Measurements from ENCODE around the gene CFAP206. TPM values are rescaled to one million over a fixed set of nuclear protein-coding genes. Genes with fewer than 3 reads are reported as not detected.

The CFAP206 gene
- total RNA-seq, 6 experiments from 2014 or later: not detected

DNA sequence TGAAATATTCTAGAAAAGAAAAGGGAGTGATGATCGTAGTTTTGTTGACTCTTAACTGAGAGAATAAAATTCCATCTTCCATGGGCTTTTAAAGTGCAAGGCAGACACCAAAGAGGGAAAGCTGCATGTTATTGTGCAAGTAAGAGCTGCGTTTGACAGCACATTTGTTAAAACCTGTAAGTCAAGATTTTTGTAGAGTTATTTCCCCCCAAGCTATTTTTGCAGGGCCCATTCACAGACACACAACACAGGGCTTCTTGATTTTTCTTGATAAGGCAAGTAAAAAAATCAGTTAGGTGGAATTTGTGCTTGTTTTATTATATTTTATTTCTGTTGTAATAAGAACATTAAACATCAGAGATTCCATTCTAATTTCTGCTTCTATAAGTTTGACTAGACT lies 13.8 kb downstream of the CFAP206 start:
- Mint-ChIP-seq H3K4me1 (ENCODE audit: low read depth) (no peaks in the 10 kb centered on the region), H3K4me3 (no peak overlapping the region), H3K36me3 (ENCODE audit: low read depth) (no peaks in the 10 kb centered on the region), H3K27ac (no peak overlapping the region), H3K9me3 (no peaks in the 10 kb centered on the region), H3K27me3 (ENCODE audit: insufficient read depth) (peaks cover 6% of the 10 kb centered on the region; the same call in 1 of the 2 replicates)
- DNase-seq: no peak
- TF ChIP-seq, protein P1, sequence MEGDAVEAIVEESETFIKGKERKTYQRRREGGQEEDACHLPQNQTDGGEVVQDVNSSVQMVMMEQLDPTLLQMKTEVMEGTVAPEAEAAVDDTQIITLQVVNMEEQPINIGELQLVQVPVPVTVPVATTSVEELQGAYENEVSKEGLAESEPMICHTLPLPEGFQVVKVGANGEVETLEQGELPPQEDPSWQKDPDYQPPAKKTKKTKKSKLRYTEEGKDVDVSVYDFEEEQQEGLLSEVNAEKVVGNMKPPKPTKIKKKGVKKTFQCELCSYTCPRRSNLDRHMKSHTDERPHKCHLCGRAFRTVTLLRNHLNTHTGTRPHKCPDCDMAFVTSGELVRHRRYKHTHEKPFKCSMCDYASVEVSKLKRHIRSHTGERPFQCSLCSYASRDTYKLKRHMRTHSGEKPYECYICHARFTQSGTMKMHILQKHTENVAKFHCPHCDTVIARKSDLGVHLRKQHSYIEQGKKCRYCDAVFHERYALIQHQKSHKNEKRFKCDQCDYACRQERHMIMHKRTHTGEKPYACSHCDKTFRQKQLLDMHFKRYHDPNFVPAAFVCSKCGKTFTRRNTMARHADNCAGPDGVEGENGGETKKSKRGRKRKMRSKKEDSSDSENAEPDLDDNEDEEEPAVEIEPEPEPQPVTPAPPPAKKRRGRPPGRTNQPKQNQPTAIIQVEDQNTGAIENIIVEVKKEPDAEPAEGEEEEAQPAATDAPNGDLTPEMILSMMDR (IDR thresholded peaks at IDR 0.05): no peak

DNA sequence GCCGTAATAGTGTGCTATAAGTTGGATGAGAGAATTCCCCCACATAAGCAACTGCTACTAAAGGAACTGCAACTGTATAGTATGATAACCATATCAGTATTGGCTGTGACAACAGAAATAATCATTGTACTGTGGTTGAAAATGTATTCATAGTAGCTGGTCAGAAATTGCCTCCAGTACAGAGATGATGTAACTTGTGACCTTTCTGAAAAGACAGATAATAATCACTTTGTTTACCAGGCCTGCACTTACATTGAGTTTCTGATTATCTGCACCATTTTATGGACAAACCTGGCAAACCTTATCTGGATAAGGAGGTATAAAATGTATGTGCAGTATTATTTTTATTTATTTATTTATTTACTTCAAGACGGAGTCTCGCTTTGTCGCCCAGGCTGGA lies 19.0 kb downstream of the CFAP206 start:
- Mint-ChIP-seq H3K36me3 (ENCODE audit: low read depth) (no peaks in the 10 kb centered on the region), H3K9me3 (no peaks in the 10 kb centered on the region), H3K27me3 (ENCODE audit: insufficient read depth) (peaks cover 6% of the 10 kb centered on the region), H3K4me3 (no peak overlapping the region), H3K4me1 (ENCODE audit: low read depth) (no peaks in the 10 kb centered on the region), H3K27ac (no peak overlapping the region)
- TF ChIP-seq, protein P1 (IDR thresholded peaks at IDR 0.05): no peak
- DNase-seq: no peak

- no peaks in the 10 kb centered on the region for H3K4me1 Mint-ChIP-seq (ENCODE audit: low read depth)
- no peak overlapping the region for H3K27ac Mint-ChIP-seq
- DNase-seq: no peak
- no peak overlapping the region for H3K4me3 Mint-ChIP-seq
- TF ChIP-seq, protein P1 (IDR thresholded peaks at IDR 0.05): no peak
- no peaks in the 10 kb centered on the region for H3K9me3 Mint-ChIP-seq
- H3K27me3 Mint-ChIP-seq (ENCODE audit: insufficient read depth): peaks cover 5% of the 10 kb centered on the region
- no peaks in the 10 kb centered on the region for H3K36me3 Mint-ChIP-seq (ENCODE audit: low read depth)
Observed at GRCh38 chr6:87430499-87430898, 22.7 kb downstream of the CFAP206 start.

DNA sequence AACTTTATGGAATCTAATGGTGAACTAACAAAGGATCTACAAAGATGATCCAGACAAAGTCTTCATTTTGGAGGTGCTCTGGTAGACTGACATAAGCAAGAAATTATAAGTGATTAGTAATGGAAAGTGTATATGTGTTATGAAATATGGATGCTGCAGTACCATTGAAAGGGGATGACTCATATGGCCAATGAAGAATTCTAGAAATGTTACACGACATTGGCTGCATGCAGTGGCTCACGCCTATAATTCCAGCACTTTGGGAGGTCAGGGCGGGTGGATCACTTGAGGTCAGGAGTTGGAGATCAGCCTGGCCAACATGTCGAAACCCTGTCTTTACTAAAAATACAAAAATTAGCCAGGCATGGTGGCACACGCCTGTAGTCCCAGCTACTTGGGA lies 23.5 kb downstream of the CFAP206 start:
- Mint-ChIP-seq H3K36me3 (ENCODE audit: low read depth) (no peaks in the 10 kb centered on the region), H3K4me3 (no peak overlapping the region), H3K27ac (no peak overlapping the region), H3K9me3 (no peaks in the 10 kb centered on the region), H3K27me3 (ENCODE audit: insufficient read depth) (no peaks in the 10 kb centered on the region; the same call in none of the 2 replicates), H3K4me1 (ENCODE audit: low read depth) (no peaks in the 10 kb centered on the region)
- no peak for DNase-seq
- TF ChIP-seq, protein P1 (IDR thresholded peaks at IDR 0.05): no peak

DNA sequence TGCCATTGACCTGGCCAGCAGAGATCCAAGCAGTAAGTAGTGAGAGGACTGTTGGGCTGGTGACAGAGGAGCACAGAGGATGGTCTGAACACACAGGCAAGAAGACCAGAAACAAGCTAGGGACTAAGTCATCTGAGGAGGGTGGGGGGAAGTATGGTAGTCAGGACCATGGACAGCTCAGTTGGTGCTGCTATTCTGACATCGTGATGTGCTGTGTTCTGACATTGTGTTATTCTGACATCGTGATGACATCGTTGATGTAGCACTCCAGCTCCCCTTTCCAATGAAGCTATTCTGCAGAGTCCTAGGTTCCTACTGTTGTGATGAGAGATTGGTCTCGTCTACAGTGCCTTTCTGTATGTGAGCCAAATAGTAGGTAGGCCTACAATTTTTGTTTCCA lies 28.7 kb downstream of the CFAP206 start:
- no peak overlapping the region for H3K27ac Mint-ChIP-seq
- TF ChIP-seq, protein P1 (IDR thresholded peaks at IDR 0.05): no peak
- no peaks in the 10 kb centered on the region for H3K9me3 Mint-ChIP-seq
- peak; percentile 26 for DNase-seq
- H3K4me1 Mint-ChIP-seq (ENCODE audit: low read depth): no peaks in the 10 kb centered on the region
- no peak overlapping the region for H3K4me3 Mint-ChIP-seq
- no peaks in the 10 kb centered on the region for H3K36me3 Mint-ChIP-seq (ENCODE audit: low read depth)
- peaks cover 2% of the 10 kb centered on the region for H3K27me3 Mint-ChIP-seq (ENCODE audit: insufficient read depth)

DNA sequence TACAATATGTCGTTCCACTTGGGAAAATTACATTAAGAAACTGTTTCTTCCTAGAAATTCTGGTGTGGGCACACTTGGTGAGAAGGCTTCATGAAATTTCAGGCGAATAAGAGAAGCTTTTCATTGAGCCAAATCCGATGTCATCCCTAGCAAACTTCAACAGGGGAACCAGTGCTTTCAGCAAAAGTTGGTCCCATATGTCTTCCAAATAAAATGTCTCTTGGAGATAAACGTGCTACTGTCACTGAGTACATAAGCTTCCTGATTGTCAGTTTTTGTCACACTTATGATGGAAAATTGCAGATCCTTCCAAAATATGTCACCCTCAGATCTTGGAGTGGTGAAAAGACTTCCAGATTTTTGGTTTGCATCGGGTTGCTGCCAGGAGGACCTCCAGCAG lies 33.9 kb downstream of the CFAP206 start:
- Mint-ChIP-seq H3K36me3 (ENCODE audit: low read depth) (no peaks in the 10 kb centered on the region), H3K9me3 (no peaks in the 10 kb centered on the region)

More for the DNA sequence above, 33.9 kb downstream of the CFAP206 start:
- peaks cover 6% of the 10 kb centered on the region; the same call in 1 of the 2 replicates for H3K4me1 Mint-ChIP-seq (ENCODE audit: low read depth)
- H3K4me3 Mint-ChIP-seq: no peak overlapping the region
- DNase-seq: no peak
- H3K27me3 Mint-ChIP-seq (ENCODE audit: insufficient read depth): peaks cover 7% of the 10 kb centered on the region
- TF ChIP-seq, protein P1 (IDR thresholded peaks at IDR 0.05): no peak
- no peak overlapping the region for H3K27ac Mint-ChIP-seq

Measured in HFFc6 (cell line).